Kidney epithelial cell (primary cell): ENCODE measurements around the gene LAMP1. TPM values are rescaled to one million over a fixed set of nuclear protein-coding genes. Genes with fewer than 3 reads are reported as not detected.

Experiments used
- DNase-seq: peaks from one replicate; pipeline ENCODE4 v3.0.0-alpha.2; 2010; ENCODE audit warnings: low read depth
- H3K27me3 ChIP-seq: 2 replicates; pipeline ENCODE4 v1.6.0; 2011; ENCODE audit warnings: low read length; ENCODE audit not compliant: control insufficient read depth, insufficient read depth
- H3K36me3 ChIP-seq: 2 replicates; pipeline ENCODE4 v1.5.1; 2011; ENCODE audit warnings: low read length; ENCODE audit not compliant: control insufficient read depth, insufficient read depth
- H3K4me3 ChIP-seq: 2 replicates; pipeline ENCODE4 v1.5.1; 2011; ENCODE audit warnings: low read depth, mild to moderate bottlenecking, control low read depth, low read length
- total RNA-seq: library from RNA; depleted of rRNA; stranded (reverse); fragments of >200 nt; gene quantifications from 2 replicates; pipeline ENCODE4 v1.2.3, GENCODE V29; 2015
- TF ChIP-seq, protein P1 (sequence below): IDR thresholded peaks from 2 replicates; pipeline ENCODE4 v1.5.1; 2011; ENCODE audit warnings: mild to moderate bottlenecking, moderate library complexity, low read length, control low read depth, inconsistent platforms; ENCODE audit not compliant: insufficient read depth, poor library complexity, severe bottlenecking

LAMP1 gene
- total RNA-seq, 1 donor from 2014 or later: 273 TPM

GRCh38 chr13:113361406-113361805 lies 64.4 kb downstream of the LAMP1 start:
- no peak overlapping the region for H3K4me3 ChIP-seq
- no peaks in the 10 kb centered on the region for H3K36me3 ChIP-seq
- DNase-seq: no peak
- TF ChIP-seq, protein P1, sequence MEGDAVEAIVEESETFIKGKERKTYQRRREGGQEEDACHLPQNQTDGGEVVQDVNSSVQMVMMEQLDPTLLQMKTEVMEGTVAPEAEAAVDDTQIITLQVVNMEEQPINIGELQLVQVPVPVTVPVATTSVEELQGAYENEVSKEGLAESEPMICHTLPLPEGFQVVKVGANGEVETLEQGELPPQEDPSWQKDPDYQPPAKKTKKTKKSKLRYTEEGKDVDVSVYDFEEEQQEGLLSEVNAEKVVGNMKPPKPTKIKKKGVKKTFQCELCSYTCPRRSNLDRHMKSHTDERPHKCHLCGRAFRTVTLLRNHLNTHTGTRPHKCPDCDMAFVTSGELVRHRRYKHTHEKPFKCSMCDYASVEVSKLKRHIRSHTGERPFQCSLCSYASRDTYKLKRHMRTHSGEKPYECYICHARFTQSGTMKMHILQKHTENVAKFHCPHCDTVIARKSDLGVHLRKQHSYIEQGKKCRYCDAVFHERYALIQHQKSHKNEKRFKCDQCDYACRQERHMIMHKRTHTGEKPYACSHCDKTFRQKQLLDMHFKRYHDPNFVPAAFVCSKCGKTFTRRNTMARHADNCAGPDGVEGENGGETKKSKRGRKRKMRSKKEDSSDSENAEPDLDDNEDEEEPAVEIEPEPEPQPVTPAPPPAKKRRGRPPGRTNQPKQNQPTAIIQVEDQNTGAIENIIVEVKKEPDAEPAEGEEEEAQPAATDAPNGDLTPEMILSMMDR: no peak
- H3K27me3 ChIP-seq: peaks cover 13% of the 10 kb centered on the region

DNA sequence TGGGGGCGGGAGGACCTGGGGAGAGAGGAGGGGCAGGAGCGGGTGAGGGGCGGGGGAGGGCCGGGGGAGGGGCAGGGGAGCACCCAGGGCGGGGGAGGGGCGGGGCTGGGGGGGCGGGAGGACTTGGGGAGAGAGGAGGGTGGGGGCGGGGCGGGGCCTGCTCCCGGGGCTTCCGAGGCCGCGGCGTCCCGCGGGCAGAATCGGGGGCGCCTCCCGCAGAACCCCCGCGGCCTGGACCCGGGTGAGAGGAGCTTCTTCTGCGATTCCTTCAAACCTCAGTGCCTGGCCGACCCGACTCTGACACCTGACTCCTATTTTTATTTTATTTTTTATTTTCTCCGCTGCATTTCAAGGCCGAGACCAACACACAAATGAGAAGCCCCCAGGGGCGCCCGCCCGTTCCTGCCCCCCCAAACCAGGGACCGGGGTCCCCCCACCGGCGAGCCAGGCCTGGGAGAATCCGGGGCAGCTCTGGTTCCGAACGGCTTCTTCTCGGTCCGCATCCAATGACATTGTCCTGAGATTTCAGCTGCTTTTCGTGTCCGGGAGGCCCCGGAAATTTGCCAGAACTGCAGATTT lies 67.4 kb downstream of the LAMP1 start:
- H3K36me3 ChIP-seq: no peaks in the 10 kb centered on the region
- TF ChIP-seq, protein P1: no peak
- H3K27me3 ChIP-seq: peaks cover 13% of the 10 kb centered on the region
- H3K4me3 ChIP-seq: peak overlapping the region; percentile 25
- DNase-seq: no peak

DNA sequence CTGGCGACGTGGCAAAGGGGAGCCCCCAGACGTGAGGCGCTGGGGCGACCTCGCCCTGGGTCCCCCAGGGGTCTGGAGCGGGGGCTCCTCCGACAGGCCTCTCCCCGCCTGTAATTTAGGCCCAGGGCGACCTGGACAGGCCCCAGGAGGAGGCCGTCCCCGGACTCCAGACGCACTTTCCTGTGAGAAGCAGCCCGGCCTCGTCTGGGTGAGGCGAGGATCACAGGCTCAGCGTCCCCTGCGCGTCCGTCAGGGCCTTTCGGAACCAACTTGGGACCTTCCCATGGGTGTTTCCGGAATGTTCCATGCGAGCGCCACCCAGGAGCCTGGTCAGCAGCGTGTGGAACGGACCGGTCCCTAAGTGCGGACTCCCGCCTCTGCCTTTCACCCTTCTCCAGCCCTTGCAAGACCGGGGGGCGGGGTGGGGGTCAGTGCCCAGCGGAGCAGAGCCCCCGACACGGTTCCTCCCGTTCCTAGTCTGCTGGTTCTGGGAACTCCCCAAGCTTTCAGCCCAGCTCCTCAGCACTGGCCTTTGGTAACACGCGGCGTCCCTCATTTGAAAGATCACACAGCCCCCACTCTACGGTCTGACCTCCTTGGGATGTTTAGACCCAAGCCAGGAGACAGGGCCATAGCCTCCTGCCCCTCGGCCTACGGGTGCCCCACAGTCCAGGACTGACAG lies 68.0 kb downstream of the LAMP1 start:
- no peaks in the 10 kb centered on the region for H3K36me3 ChIP-seq
- no peak overlapping the region for H3K4me3 ChIP-seq
- peaks cover 13% of the 10 kb centered on the region for H3K27me3 ChIP-seq
- DNase-seq: no peak
- TF ChIP-seq, protein P1: no peak

DNA sequence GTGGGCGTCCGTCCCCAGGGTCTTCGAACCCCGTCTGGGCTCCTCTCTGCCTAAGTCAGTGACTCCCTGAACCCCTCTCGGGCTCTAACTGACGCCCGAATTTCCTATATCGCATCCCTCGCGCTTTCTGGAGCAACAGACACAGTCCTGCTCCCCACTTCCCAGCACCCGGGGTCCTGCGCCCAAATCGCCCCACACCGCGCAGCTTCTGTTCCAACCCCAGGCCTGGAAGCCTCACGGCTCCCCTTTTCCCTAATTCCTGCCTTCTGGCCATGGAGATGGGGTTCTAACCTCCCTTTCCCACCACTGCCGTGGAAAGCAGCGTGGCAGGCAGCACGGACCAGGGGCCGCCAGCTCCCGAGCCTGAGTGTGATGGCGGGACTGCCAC lies 68.5 kb downstream of the LAMP1 start:
- Histone ChIP-seq H3K4me3 (no peak overlapping the region), H3K27me3 (peaks cover 13% of the 10 kb centered on the region), H3K36me3 (no peaks in the 10 kb centered on the region)
- TF ChIP-seq, protein P1: no peak
- no peak for DNase-seq

- DNase-seq: no peak
- Histone ChIP-seq H3K27me3 (peaks cover 13% of the 10 kb centered on the region), H3K4me3 (no peak overlapping the region), H3K36me3 (no peaks in the 10 kb centered on the region)
- TF ChIP-seq, protein P1: no peak
Measured at GRCh38 chr13:113365971-113366588, 69.0 kb downstream of the LAMP1 start.
